ENCODE data around the gene AMY2B. TPM values are rescaled to one million over a fixed set of nuclear protein-coding genes. Genes with fewer than 3 reads are reported as not detected.

AMY2B gene
- total and polyA plus RNA-seq, 2 of the 13 experiments (the other 11 are each of a cell fraction or from before 2014, with no cell fraction given), result 1.3 to 1.9 TPM

DNA sequence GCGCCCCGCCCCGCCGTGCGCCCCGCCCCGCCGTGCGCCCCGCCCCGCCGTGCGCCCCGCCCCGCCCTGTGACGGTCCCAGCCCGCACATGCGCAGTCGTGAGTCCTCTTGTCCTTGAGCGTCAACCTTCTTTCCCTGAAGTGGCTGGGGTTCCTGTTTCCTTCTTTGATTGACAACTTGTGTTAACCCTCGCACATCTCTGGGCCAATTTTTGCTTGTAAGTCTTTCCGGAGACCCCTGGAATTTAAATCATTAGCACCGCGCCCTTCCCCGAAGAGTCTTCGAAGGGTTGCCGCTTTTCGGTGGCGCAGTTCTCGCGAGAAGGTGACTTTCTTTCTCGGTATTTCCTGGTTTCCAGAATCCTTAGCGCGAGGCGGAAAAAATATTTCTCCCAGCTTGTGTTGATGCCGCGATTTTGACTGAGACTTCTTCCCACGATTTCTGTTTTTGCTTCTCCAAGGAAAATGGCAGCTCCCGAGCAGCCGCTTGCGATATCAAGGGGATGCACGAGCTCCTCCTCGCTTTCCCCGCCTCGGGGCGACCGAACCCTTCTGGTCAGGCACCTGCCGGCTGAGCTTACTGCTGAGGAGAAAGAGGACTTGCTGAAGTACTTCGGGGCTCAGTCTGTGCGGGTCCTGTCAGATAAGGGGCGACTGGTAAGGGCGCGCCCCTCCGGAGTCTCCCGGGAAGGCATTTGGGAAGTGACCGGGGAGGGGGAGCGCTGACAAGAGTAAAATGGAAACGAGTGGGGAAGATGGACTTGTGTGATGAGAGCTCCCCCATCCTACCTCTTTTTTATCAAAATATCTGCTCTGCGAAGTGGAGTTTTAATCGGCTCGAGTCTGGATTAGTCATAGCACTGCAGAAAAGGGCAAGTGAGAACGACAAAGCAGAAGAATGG, 45.5 kb upstream of the AMY2B start, which contains the start of gene RNPC3 (continued):
- peak; percentile 87 for TF ChIP-seq GATAD1 (CRISPR knock-in tag; IDR thresholded peaks at IDR 0.05)
- no peak for TF ChIP-seq KAT7 (CRISPR knock-in tag; IDR thresholded peaks at IDR 0.05; ENCODE audit: borderline replicate concordance)
- TF ChIP-seq ZNF563 (CRISPR knock-in tag; IDR thresholded peaks at IDR 0.05), result no peak
- TF ChIP-seq, protein P1, sequence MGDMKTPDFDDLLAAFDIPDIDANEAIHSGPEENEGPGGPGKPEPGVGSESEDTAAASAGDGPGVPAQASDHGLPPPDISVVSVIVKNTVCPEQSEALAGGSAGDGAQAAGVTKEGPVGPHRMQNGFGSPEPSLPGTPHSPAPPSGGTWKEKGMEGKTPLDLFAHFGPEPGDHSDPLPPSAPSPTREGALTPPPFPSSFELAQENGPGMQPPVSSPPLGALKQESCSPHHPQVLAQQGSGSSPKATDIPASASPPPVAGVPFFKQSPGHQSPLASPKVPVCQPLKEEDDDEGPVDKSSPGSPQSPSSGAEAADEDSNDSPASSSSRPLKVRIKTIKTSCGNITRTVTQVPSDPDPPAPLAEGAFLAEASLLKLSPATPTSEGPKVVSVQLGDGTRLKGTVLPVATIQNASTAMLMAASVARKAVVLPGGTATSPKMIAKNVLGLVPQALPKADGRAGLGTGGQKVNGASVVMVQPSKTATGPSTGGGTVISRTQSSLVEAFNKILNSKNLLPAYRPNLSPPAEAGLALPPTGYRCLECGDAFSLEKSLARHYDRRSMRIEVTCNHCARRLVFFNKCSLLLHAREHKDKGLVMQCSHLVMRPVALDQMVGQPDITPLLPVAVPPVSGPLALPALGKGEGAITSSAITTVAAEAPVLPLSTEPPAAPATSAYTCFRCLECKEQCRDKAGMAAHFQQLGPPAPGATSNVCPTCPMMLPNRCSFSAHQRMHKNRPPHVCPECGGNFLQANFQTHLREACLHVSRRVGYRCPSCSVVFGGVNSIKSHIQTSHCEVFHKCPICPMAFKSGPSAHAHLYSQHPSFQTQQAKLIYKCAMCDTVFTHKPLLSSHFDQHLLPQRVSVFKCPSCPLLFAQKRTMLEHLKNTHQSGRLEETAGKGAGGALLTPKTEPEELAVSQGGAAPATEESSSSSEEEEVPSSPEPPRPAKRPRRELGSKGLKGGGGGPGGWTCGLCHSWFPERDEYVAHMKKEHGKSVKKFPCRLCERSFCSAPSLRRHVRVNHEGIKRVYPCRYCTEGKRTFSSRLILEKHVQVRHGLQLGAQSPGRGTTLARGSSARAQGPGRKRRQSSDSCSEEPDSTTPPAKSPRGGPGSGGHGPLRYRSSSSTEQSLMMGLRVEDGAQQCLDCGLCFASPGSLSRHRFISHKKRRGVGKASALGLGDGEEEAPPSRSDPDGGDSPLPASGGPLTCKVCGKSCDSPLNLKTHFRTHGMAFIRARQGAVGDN (CRISPR knock-in tag; IDR thresholded peaks at IDR 0.05), result peak; percentile 70
- no peak; the same call in 1 of the 2 replicates for TF ChIP-seq MEIS2 (CRISPR knock-in tag; IDR thresholded peaks at IDR 0.05)
- TF ChIP-seq CEBPG (CRISPR knock-in tag; IDR thresholded peaks at IDR 0.05), result peak; percentile 2; the same call in 1 of the 2 replicates
- TF ChIP-seq, protein P2, sequence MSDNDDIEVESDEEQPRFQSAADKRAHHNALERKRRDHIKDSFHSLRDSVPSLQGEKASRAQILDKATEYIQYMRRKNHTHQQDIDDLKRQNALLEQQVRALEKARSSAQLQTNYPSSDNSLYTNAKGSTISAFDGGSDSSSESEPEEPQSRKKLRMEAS (IDR thresholded peaks at IDR 0.05), result peak; percentile 59; the same call in 1 of the 2 replicates
- TF ChIP-seq HNRNPH1 (optimal IDR thresholded peaks at IDR 0.05; ENCODE audit: low read depth, low read length), result no peak
- TF ChIP-seq, protein P3, sequence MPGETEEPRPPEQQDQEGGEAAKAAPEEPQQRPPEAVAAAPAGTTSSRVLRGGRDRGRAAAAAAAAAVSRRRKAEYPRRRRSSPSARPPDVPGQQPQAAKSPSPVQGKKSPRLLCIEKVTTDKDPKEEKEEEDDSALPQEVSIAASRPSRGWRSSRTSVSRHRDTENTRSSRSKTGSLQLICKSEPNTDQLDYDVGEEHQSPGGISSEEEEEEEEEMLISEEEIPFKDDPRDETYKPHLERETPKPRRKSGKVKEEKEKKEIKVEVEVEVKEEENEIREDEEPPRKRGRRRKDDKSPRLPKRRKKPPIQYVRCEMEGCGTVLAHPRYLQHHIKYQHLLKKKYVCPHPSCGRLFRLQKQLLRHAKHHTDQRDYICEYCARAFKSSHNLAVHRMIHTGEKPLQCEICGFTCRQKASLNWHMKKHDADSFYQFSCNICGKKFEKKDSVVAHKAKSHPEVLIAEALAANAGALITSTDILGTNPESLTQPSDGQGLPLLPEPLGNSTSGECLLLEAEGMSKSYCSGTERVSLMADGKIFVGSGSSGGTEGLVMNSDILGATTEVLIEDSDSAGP (CRISPR knock-in tag; IDR thresholded peaks at IDR 0.05; ENCODE audit: borderline replicate concordance), result peak; percentile 11; the same call in 1 of the 2 replicates
- TF ChIP-seq ZNF747 (CRISPR knock-in tag; IDR thresholded peaks at IDR 0.05; ENCODE audit: borderline replicate concordance), result 0 out of 2 replicates have a peak, but pooled peaks have one; percentile 40
- TF ChIP-seq GLI4 (CRISPR knock-in tag; IDR thresholded peaks at IDR 0.05; ENCODE audit: borderline replicate concordance), result peak; percentile 32; the same call in 1 of the 2 replicates
- TF ChIP-seq ERF (CRISPR knock-in tag; IDR thresholded peaks at IDR 0.05), result no peak
- TF ChIP-seq EZH2 (conservative IDR thresholded peaks at IDR 0.05; ENCODE audit: low read depth, low read length), result no peak
- TF ChIP-seq ZNF451 (CRISPR knock-in tag; IDR thresholded peaks at IDR 0.05), result no peak
- TF ChIP-seq, protein P4, sequence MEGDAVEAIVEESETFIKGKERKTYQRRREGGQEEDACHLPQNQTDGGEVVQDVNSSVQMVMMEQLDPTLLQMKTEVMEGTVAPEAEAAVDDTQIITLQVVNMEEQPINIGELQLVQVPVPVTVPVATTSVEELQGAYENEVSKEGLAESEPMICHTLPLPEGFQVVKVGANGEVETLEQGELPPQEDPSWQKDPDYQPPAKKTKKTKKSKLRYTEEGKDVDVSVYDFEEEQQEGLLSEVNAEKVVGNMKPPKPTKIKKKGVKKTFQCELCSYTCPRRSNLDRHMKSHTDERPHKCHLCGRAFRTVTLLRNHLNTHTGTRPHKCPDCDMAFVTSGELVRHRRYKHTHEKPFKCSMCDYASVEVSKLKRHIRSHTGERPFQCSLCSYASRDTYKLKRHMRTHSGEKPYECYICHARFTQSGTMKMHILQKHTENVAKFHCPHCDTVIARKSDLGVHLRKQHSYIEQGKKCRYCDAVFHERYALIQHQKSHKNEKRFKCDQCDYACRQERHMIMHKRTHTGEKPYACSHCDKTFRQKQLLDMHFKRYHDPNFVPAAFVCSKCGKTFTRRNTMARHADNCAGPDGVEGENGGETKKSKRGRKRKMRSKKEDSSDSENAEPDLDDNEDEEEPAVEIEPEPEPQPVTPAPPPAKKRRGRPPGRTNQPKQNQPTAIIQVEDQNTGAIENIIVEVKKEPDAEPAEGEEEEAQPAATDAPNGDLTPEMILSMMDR (CRISPR knock-in tag; IDR thresholded peaks at IDR 0.05), result 0 out of 2 replicates have a peak, but pooled peaks have one; percentile 17
- no peak for TF ChIP-seq SMARCC2 (IDR thresholded peaks at IDR 0.05)
- peak; percentile 60; the same call in 1 of the 2 replicates for TF ChIP-seq ZNF350 (CRISPR knock-in tag; IDR thresholded peaks at IDR 0.05; ENCODE audit: borderline replicate concordance, low read depth)
- peak; percentile 82 for TF ChIP-seq POLR2G (IDR thresholded peaks at IDR 0.05; ENCODE audit: low read depth, low read length)
- TF ChIP-seq ZFP90 (CRISPR knock-in tag; IDR thresholded peaks at IDR 0.05; ENCODE audit: borderline replicate concordance), result 0 out of 2 replicates have a peak, but pooled peaks have one; percentile 32
- TF ChIP-seq, protein P5, sequence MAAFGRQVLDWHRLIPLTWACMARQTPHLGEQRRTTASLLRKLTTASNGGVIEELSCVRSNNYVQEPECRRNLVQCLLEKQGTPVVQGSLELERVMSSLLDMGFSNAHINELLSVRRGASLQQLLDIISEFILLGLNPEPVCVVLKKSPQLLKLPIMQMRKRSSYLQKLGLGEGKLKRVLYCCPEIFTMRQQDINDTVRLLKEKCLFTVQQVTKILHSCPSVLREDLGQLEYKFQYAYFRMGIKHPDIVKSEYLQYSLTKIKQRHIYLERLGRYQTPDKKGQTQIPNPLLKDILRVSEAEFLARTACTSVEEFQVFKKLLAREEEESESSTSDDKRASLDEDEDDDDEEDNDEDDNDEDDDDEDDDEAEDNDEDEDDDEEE (CRISPR knock-in tag; IDR thresholded peaks at IDR 0.05), result peak; percentile 61; the same call in 1 of the 2 replicates

Measured in HepG2 (cell line).